Measurements from ENCODE around the gene RNF150.

RNF150 gene

DNA sequence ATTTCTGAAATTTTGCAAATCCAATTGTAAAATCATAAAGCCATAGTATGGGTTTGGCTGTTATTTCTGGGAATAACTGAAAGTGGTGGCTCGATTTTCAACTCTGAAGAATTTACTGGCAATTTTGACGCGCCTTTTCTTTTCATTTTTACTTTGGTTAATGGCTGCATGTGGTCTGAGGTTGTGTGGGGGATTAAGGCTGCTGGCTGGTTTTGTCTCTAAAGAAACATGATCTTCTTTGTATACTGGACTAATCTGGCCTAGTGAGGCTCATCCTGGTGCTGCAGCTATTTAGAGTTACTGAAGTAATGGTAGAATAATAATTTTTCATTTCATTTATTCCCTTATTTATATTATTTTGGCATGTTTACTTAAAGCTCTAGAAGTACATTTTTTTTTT is 164.0 kb downstream of the RNF150 start:
- DNase-seq = no peak

DNA sequence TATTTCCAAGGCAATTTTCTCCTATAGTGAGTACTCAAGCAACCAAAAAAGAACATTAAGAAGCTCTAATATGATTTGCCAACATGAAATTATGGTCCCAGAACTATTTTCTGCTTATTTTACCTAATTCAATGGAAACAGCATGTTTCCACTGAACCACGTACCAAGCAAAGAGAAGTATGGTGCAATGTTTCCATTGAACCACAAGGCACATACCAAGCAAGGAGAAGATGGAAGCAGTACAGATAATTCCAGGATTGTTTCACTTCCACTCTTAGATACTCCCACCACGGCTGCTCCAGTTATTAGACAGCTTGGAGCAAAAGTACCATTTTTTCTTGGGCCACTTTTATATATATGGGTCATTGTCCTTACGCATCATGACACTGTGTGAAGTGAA is 164.9 kb downstream of the RNF150 start:
- no peak for DNase-seq

DNA sequence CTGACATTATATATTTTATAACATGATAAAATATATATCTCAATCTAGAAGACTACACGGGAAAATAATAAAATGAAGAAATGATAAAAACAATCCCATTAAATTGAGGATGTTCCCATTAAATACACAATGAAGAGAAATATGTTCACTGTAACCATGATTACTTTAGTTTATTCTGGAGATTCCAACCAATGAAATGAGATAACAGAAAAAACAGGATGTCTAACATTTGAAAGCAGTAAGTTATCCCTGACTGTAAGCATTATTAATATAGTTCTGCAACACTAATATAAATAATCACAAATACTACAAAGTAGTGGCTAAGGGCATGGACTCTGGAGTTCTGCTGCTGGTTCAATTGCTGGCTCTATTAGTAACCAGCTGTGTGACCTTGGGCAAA is 169.4 kb downstream of the RNF150 start:
- no peak for DNase-seq

DNA sequence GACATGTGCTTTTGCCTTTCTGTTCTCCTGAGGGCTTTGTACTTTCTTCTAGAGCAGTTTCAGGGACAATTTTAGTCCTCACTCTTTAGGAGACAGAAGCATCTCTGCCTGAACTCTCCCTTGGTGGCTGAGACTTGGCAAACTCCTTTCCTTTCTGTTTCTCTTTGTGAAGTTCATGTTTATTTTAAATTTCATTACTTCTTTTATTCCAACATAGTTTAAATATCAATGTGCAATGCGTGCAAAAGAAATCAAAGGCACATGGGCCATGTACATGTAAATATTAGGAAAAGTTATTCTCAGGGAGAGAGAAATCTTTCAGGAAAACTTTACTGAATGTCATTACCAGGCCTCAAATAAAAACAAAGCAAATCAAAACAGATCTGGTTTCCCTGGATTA is 177.6 kb downstream of the RNF150 start:
- DNase-seq = no peak

DNA sequence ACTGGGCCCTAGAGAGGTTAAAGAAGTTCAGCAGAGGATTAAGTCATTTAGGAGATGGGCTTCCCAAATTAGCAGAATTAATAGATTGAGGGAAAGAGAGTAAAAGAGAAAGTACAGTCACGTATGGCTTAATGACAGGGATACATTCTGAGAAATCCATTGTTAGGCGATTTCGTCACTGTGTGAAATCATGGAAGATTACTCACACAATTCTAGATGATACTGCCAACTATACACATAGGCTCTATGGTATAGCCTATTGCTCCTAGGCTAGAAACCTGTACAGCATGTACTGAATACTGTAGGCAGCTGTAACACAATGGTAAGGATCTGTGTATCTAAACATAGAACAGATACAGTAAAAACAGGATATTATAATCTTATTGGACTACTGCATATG is 180.6 kb downstream of the RNF150 start:
- no peak for DNase-seq

DNA sequence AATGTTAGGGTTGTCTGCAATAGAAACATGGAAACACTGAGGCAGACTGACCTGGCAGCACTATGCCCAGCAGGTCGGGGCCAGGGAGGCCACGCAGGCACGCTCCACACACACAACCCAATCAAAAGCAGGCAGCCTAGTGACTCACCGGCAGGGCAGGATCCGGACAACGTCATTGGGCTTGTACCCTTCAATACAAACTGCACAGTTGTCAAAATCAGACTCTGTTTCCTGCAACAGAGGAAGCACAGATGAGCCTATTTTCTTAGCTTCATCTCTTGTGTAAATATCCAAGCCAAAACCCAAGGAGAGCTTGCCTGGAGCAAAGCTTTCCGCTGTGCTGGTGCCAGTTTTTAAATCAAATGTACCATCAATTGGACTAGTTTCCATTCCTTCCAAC is 185.8 kb downstream of the RNF150 start:
- no peak for DNase-seq

DNA sequence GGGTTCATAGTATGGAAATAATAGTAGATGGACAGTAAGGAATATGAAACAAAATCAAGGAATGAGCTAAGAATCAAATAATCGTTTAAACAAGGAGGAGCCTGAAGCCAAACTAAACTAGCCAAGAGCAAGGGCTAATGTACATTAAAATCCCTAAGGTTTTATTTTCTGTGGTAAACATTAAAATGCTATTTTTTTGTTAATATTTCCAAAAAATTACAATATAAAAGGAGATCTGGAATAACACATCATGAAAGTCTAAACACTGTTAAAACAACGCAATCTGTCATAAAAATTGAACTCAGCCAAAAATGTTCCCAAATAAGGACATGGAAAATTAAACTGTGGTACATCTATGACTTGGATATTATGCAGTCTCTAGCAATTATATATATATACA is 188.2 kb downstream of the RNF150 start:
- no peak for DNase-seq

DNA sequence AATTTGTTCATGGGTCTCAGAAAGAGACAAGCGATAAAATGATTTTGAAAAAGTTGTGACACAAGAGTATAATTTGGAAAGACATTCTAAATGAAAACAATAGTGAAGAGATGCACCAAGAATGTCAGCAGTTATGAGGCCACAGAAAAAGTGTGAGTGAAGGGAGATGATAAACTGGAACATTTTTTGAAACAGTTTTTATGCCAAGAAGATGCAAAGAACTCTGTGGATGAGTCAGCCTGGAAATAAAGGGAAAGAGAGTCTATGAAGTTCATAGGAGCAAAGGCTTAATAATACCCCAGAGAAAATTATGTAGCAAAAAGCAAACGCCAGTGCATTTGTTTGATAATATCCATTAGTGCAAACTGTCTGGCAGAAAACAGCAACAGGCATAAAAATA is 188.7 kb downstream of the RNF150 start:
- DNase-seq = no peak

DNA sequence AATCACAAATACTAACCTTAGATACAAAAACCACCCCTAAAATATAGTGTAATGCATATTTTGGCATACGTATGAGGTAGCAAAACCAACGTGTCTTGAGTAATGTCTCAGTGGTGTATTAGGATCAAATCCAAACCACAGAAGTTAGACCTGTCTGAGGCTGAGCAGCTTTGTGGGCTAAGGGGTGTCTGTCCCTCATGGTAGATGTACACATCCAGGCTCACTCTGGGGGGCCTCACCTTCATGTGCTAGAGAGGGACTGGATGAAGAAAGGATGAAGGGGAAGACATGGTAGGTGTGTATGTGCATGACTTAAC is 189.1 kb downstream of the RNF150 start:
- DNase-seq = no peak

DNA sequence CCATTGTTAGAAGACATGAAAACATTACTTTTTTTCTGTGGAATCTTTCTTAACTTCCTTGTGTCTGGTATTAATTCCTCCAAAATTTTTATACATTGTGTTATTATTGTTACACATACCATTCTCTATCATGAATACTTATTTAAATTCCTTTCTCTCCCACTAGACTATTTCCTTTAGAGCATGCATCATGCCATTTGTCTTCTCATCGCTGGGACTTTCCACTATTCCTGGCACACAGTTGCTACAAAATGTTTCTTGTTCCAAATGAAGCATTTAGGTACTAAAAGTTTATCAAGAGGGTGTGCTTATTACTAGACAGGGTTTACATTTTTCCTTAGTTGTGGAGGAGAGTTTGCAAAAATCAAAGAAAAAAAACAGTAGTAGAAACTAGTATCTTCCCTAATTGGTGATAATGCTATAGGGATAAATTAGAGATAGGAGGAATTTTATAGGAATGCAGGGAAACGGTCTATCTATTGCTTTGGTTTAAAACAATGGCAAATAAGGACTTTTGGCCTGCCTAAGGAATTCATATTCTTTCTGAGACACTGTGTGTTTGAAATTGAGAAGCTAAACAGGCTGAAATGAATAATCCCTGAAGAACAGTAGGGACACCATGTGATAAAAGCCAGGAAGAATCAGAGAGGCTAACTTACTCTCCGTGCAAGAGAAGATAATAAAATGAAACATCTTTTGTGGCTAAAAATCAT is 189.6 kb downstream of the RNF150 start:
- DNase-seq = no peak

DNA sequence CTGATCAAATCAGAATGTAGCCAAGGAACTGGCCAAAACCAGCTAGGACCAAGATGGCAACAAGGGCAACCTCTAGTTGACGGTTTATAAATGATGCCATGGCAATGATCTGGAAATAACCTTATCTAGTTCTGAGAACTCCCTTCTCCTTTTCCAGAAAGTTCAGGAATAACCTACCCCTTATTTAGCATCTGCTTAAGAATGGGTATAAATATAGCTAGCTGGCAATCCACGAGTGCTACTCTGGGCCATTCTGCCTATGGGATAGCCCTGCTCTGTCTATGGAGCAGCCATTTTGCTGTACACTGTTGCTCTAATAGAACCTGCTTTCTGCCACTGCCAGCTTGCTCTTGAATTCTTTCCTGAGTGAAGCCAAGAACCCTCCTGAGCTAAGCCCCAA is 192.7 kb downstream of the RNF150 start:
- DNase-seq = no peak

DNA sequence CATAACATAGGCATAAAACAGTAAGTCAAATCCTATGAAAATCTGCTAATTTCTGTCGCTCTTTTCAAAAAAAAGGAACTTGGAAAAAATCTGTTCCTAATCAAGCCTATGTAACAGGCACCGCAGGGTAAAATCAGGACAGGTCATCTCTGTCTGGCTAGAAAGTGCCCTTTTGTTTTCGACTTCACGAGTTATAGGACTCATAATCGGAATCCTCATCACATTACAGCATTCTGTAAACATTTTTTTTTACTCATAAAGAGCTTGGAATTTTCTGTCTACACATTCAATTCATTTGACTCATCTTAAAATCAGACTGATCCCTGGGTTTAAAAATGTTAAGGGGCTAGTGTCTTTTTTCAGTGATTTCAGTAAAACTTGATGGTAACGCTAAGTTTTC is 195.4 kb downstream of the RNF150 start:
- DNase-seq = no peak

DNA sequence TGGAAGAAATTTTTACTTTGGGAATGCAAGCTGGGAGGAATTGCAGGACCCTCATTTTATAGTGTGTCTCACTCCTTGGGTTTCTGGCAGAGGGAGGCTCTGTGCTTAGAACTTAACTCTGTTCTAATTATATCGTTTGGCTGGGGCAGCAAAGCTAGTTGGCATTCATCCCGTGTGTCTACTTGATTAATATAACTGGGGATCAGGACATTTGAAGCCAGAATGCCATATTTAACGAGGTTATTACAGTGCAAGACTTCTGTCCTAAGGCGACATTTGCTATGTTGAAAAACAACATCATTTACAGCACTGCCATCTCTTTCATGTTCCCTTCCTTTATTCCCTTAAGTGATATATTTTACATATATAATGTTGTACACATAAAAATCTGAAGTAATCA is 198.0 kb downstream of the RNF150 start:
- DNase-seq = no peak

DNA sequence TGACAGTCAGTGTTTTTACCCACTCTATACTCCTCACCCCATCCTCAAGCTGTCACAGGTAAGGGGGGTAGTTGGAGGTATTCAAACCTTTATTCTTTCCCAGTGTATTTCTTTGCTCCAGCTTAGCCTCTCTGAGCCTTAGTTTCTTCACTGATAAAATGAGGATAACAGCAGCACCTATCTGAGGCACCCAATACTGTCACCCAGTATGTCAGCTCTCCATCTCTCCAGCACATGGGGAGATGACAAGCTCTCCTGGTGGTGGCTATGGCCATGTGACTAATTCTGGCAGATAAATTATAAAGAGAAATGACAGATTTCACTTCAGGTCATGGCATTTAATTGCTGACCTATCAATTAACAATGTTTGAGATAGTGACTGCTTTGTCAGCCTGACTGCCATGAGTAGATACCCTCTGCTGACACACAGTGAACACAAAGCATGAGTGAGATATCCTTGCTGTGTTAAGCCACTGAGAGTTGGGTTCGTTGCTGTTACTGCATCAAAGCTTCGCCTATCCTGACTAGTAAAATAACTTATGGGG is 200.7 kb downstream of the RNF150 start:
- DNase-seq = no peak

DNA sequence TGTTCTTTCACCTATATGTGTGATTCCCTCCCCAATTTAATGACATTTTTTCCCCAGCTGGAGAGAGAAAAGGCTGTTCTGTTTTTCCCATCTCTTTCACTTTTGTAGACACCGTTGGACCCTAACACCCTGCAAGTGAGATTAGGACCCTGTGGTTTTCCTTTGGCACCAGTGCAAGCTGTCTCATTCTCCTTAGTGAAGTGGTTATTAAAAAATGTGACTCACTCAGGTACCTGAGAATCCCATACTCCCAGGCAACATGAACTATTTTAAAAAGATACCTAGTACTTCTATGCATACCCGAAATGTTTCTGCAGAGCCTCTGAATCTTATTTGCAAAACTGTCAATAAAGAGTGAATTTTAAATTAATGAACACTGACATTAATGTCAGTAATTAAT is 201.4 kb downstream of the RNF150 start:
- no peak for DNase-seq

DNA sequence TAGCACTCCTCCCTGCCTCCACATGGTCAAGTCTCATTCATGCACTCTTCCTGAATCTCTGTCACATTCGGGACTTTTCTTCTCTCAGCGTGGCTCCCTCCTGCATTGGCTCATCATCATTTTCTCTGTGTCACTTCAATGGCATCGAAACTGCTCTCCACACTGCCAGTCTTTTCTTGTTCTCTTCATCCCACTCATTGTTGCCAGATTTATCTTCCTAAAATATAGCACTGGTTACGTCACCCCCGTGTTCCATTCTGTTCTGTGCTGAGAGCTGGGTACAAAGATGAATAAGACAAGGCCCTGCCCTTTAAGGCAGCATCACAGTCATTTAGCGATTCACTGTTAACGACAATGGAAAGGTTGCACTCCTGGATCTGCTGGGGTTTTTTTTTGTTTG is 202.7 kb downstream of the RNF150 start:
- DNase-seq = no peak

DNA sequence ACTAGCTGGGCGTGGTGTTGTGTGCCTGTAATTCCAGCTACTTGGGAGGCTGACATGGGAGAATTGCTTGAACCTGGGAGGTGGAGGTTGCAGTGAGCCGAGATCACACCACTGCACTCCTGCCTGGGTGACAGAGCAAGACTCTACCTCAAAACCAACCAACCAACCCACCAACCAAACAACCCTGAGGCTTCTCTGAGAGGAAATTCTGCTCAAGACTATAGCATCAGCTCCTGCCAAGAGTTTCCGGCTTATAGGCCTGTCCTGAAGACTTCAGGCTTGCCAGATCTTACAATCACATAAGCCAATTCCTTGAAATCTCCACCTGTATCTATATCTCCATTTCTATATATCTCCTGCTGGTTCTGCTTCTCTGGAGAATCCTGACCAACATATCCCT is 203.3 kb downstream of the RNF150 start:
- DNase-seq = no peak

DNA sequence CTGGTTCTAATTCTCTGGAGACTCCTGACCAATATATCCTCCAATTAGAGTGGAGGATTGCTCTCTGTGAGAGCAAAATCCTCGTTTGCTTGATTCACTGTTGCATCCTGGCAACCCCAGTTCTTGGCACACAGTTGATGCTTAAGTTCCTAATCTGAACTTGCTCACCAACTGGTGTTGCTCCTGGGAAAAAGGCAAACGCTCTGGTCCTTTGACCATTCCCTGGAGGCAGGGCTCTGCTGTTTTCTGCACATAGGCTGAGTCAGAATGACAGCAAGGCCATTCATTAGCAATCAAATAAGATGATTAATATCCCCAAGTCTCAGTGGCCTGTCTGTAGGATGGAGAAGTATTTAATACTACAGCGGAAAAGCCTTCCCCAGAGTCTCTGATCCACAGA is 204.4 kb downstream of the RNF150 start:
- DNase-seq = no peak

DNA sequence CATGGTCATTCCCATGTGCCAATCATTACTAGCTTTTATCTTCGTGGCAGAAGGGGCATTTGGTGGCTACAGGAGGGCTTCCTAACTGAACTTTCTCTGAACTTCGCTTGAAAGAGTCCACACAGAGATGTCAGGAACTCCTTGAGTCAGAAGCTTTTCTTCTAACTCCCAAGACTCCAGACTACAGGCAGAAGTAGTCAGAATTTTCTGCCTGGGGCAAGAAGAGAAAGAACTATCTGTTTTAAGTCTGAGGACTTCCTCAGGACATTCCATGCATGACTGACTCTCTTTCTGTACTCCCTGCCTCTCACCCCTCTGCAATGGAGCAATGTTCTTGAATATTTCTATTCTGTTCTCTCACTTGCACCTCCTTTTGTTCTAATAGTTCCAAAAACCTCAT is 206.6 kb downstream of the RNF150 start:
- DNase-seq = no peak

DNA sequence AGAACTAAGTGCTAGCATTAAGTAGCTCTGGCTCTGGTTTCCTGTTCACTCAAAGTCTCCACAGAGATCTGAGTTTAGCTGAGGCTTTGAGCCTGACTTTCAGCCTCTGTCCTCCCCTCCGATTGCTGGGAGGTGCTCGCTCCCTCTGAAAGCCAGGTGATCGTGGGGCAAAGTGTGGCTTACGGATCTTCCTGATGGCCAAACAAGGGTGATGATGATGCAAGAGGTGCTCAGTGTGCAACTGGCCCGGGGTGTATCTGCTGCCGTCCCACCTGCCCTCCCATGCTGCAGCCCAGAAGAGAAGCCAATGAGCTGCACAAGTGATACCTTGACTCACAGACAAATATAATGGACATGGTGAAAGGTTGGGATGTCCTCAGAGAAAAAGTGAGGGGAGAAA is 207.9 kb downstream of the RNF150 start:
- no peak for DNase-seq

DNA sequence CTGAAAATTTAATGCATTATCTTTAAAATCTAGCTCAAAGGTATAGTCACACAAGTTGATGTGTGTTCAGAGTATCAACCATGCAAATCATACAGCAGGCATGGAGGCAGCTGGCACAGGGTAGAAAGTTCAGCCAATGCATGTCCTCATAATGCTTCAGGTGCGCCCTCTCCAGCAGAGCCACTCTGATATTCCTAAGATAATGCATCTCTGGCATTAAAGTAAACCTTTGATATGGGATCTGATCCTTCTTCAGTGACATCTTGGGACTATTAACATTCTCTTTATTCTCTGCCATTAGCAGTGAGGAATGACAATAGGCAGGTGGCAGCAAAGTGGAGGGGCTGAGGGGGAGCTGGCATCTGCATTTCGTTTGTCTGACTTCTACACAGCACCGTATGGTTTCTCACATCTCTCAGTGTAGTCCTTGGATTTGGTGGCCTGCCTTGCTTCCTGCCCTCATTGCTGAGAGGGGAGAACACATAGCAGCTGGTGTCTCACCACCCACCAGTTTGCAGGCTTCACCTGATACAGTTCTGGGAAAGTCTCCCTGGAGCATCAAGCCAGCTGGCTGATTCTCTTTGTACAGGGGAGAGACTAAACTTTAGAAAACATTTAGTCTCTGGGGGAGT is 208.4 kb downstream of the RNF150 start:
- no peak for DNase-seq

DNA sequence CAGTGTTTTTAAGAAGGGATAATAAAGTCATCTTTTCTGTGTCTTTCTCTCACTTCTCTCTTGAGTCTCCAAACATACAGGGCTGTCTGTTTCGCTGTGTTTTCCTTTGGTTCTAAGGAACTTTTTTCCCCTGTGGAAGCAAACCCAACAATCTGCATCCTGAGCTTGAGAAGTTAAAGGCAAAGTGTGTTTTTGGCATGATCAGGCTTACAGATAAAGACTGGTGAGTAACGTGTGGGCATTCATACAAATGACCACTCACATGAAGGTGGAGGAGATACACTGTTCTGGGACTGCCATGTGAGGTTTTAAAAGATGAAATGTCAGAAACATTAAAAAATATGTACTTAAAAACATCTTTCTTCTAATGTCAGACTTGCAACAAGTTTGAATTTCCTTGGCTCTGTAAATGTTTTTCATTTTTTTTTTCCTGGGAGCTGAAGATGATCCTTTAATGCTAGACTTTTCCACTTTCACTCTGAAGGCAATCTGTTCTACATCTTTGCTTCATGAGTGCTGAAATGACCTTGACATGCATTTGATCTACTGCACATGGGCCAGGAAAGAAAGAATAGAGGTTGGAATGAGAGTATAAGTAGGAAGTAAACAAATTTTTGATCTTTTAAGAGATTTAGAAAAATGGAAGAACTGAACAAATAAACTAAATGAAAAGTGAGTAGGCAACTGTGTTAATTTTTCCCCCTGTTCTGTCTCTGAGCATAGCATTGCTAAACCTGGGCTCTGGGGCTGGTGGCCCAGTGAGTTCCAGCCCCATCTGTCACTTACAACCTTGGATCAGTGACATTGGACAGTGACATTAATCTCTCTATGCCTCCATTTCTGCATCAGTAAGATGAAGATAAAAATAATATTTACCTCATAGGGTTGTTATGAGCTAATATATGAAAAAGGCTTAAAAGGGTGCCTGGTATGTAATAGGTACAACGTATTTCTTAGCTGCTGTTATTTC is 226.0 kb downstream of the RNF150 start:
- no peak for DNase-seq

DNA sequence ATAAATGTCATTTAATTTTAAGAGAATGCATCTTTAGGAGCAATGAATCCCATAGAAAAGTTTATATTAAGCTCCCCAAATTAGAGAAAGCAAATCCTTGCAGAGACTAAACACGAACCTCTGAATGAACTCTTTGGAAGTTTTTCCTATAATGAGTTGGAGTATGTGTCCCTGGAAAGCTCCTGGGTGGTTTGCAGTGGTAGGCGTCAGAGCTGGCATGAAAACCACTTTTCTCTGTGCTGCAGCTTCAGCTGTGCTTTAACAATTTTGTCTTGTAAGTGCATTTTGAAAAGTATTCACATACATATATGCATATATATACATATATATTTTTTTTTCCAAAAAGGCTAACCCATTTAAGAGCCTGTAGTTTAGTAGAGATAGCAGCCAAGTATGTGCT is 228.4 kb downstream of the RNF150 start:
- no peak for DNase-seq
